GM18507 (cell line): ENCODE results near the gene DUS3L.

Experiments used
- DNase-seq: peaks from one replicate; pipeline ENCODE4 v3.0.0; 2011; ENCODE audit warnings: low read depth; ENCODE audit not compliant: insufficient read length; ENCODE audit errors: extremely low spot score
- FAIRE-seq: peaks from 2 replicates; lab custom pipeline; 2011; peaks lifted over from hg19 to GRCh38; lab: Jason Lieb, UNC

Gene DUS3L

DNA sequence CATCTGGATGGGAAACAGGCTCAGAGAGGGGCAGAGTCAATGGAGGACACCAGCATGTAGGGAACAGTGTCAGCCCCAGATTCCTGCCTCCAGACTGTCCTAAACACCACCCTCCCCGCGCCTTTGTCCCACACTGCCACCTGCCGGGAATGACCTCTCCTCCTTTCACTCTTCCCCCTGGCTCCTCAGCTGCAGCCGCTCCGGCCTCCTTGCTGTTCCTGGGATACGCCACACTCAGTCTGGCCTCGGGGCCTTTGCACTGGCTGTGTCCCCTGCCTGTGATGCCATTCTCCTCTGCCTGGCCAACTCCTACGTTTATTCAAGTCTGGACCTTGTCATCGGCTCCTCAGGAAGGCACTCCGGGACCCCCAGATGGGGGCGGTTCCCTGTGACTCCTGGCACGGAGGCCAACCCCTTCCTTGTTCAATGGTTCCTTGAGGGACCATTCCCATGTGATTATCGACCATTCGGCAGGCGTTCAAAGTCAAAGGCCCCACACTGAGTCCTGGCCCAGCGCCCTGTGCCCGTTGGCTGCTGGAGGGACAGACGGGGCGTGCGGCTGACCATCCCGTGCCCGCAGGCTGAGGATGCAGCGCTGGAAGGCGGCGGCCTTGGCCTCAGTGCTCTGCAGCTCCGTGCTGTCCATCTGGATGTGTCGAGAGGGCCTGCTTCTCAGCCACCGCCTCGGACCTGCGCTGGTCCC lies 32.8 kb upstream of the DUS3L start:
- DNase-seq (no peak), FAIRE-seq (no peak)

DNA sequence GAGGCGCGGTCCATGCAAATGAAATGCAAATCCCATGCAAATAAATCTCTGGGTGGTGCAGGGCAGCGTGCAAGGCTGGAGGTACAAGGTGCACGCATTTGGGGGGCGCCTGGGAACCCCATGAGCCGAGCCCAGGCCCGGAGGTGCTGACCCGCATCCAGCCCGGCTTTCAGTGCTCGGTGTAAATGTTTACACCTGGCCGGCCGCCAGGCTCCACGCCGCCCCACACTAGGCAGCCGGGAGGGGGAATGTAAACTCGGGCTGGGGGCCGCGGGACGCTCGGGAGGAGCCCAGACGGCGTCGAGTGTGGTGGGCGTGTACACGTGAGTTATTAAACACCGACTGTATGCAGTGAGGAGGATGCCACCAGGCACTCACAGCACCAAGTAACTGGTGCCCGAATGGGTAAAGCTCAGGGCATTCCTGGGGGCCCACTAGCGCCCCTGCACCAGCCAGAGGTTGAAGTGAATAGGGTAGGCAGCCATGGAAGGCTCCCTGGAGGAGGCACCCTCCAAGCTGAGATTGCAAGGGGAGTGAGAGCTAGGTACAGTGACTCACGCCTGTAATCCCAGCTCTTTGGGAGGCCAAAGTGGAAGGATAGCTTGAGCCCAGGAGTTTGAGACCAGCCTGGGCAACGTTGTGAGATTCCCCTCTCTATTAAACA lies 31.4 kb upstream of the DUS3L start:
- no peak for DNase-seq
- no peak for FAIRE-seq

GRCh38 chr19:5821521-5822180 lies 30.7 kb upstream of the DUS3L start:
- no peak for FAIRE-seq
- no peak for DNase-seq

GRCh38 chr19:5820785-5821184 lies 29.8 kb upstream of the DUS3L start:
- DNase-seq = no peak
- no peak for FAIRE-seq

DNA sequence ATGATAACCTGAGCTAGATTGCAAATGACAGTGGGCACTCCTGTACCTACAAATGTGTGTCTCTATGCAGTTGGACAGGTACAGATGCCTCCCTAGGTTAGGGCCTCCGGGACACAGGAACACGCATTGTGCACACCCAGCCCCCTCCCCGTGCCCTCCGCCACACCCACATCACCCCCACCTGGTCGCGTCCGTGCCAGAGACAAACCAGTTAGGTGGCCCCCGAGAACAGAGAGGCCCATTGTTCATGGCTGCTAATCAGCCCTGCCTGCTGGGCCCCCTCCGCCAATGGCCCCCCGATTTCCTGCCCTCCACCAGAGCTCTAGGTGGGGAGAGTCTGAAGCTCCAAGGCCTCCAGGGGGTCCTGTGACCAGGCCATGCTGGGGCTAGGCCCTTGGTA lies 27.6 kb upstream of the DUS3L start:
- no peak for FAIRE-seq
- no peak for DNase-seq

DNA sequence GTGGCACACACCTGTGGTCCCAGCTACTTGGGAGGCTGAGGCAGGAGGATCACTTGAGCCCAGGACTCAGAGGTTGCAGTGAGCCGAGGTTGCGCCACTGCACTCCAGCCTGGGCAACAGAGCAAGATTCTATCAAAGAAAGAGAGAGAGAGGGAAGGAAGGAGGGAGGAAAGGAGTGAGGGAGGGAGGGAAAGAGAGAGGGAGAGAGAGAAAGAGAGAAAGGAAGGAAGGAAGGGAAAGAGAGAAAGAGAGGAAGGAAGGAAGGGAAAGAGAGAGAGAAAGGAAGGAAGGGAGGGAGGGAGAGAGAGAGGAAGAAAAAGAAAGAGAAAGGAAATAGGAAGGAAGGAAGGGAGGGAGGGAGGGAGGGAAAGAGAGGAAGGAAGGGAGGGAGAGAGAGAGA lies 26.3 kb upstream of the DUS3L start:
- FAIRE-seq (no peak), DNase-seq (no peak)

DNA sequence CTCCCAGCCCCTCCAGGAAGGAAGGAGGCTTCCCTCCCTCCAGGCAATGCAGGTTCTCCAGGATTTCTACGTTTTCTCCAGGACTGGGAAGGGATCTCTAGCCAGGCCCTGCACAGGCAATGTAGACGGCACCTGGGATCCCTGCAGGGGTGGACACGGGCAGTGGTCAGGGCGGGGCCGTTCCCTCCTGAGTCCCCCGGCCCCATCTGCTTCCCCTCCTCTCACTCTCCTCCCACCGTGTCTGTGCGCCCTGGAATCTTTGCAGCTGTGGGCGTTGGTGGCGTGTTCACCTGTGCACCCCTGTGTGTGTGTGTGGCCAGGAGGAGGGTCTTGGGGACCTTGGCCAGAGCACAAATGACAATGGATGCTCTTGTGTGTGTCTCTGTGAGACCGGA lies 23.9 kb upstream of the DUS3L start:
- DNase-seq (no peak), FAIRE-seq (no peak)

- FAIRE-seq (no peak), DNase-seq (no peak)
Observed at GRCh38 chr19:5814123-5814851, 23.3 kb upstream of the DUS3L start.

GRCh38 chr19:5811117-5811516 lies 20.2 kb upstream of the DUS3L start:
- FAIRE-seq = no peak

DNA sequence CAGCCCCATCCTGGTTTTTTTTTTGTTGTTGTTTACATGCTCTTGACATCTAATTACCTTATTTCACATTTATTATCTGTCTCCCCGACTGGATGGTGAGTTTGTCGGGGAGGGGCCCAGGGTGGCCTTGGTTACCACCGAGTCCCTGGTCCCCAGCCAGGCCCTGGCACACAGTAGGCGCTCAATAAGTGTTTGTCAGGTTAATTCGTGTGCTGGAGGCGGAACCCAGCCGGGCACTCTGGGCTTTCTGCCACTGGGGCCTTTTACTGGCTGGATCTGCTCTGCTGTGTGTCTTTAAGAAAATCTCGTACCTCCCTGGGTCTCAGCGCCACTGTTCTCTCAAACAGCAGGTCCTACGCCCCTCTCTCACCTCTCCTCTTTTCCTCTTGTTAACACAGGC lies 18.5 kb upstream of the DUS3L start:
- DNase-seq (no peak), FAIRE-seq (no peak)

More at GRCh38 chr19:5811117-5811516, 20.2 kb upstream of the DUS3L start:
- DNase-seq = no peak

DNA sequence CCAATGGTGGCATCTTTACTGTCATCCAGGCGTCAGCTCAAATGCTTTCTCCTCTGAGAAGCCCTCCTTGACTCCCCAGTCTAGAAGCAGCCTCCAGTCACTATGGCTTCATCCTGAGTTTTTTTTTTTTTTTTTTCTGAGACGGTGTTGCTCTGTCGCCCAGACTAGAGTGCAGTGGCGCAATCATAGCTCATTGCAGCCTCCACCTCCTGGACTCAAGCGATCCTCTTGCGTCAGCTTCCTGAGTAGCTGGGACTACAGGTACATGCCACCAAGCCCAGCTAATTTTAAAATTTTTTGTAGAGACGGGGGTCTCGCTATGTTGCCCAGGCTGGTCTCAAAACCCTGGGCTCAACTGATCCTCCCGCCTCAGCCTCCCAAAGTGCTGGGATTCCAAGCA lies 18.1 kb upstream of the DUS3L start:
- FAIRE-seq (no peak), DNase-seq (no peak)

- DNase-seq = no peak
- no peak for FAIRE-seq
Observed at GRCh38 chr19:5808120-5808816, 17.3 kb upstream of the DUS3L start.

- FAIRE-seq (no peak), DNase-seq (no peak)
Observed at GRCh38 chr19:5806905-5807304, 15.9 kb upstream of the DUS3L start.

DNA sequence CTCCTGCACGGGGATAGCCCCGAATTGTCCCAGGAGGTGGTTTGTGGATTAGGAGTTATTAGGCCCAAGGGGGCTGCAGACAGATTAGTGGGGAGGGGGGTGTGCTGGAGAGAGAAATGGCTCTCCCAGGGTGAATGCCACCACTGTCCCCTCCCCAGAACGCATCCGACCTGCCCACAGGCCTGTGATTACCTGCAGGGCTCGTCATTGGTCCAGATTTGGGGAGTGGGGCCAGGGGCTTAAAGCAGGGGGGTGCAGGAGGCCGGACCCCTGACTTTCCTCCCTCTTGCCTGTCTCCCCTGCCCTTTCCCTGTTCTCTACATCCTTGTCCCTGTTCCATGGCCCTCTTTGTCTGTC lies 15.1 kb upstream of the DUS3L start:
- no peak for DNase-seq
- no peak for FAIRE-seq

DNA sequence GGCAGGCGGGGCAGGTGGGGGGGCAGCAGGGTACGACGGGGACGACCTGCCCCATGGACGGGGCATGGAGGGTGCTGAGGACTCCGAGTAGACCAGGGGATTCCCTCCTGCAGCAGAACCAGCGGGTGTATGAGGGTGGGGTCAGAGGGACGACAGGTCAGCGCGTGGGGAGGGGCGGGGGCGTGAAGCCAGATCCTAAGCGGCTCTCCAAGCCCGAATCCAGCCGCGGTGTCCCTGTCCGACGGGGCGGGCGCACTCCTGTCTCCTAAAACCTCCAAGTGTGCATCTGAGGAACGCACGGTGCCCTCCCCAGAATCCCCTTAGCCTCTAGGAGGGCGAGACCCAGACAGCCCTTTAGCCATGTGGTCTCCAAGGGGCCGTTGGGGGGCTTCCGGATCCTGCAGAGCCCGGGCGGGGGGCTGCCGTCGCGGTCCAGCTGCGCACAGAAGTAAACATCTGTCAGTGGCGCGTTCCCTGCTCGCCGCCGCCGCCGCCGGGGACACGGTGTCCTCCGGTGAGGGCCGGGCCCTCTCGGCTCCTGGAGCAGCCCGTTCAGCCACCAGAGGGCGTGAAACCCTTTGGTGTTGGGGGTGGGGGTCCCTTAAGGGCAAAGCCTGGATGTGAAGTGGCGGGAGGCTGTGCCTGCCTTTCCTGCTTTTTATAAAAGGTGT lies 14.6 kb upstream of the DUS3L start:
- no peak for FAIRE-seq
- DNase-seq = no peak

DNA sequence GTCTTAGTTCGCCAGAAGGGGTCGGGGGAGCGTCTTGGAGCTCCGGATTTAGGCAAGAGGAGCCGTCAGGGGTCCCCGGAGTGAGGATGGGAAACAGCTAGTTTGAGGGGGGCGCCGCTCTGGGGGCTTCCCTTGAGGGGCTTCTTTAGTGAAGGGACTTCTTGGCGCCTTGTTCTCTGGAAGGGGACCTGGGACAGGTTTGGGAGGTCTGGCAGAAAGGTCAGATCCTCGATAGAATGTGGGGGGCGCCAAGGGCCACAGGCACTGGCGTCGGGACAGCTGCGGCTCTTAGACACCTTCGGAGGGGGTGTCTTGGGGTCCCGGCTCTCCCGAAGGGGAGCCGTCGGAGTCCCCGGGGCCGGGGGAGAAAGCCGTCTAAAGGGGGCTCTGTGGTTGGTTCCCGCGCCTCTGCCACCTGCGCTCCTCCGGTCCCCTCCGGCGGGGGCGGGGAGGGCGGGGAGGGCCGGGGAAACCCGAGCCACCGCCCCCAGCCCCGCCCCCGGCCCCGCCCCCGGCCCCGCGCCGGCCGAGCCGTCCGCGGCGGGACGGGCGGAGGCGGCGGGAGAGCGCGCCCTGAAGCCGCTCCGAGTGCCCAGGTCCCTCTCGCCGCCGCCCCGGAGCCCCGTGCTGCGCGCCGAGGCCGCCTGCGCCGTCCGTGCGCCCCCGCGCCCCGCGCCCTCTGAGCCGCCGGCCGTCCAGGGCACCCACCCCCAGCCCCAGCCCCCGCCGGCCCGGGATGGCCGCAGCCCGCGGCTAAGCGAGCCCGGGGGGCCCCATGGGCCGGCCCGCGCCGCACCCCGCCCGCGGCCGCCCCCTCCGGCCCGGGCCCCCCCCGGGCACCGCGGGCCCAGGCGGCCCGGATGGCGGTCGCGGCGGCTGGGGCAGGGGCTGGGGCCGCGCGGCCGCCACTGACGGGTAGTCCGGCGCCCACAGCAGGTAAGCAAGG lies 13.8 kb upstream of the DUS3L start, which contains the start of gene NRTN:
NRTN (plus strand) TSS at position 552 of the 946 bp plus-strand sequence. CDS start 19,099 bp downstream, outside the sequence.
- no peak for FAIRE-seq

GRCh38 chr19:5803752-5804515 lies 13.0 kb upstream of the DUS3L start:
- DNase-seq (peak; percentile 90), FAIRE-seq (peak; percentile 86)

More for the DNA sequence above, 13.8 kb upstream of the DUS3L start, which contains the start of gene NRTN:
- DNase-seq = no peak
